Measurements from ENCODE around the gene ERN1.

The ERN1 gene

GRCh38 chr17:64083093-64083492, 46.9 kb downstream of the ERN1 start:
- DNase-seq, result no peak

- DNase-seq, result peak; percentile 75
Observed at GRCh38 chr17:64081802-64082799, 47.8 kb downstream of the ERN1 start.

- DNase-seq, result no peak
Observed at GRCh38 chr17:64080174-64080618, 49.7 kb downstream of the ERN1 start.

GRCh38 chr17:64077379-64077778, 52.6 kb downstream of the ERN1 start:
- no peak for DNase-seq

GRCh38 chr17:64075913-64076312, 54.0 kb downstream of the ERN1 start:
- DNase-seq, result no peak

- no peak for DNase-seq
Observed at GRCh38 chr17:64074704-64075426, 55.1 kb downstream of the ERN1 start.

- no peak for DNase-seq
Observed at GRCh38 chr17:64073771-64074703, 55.9 kb downstream of the ERN1 start.

GRCh38 chr17:64071111-64071510, 58.8 kb downstream of the ERN1 start:
- DNase-seq, result no peak

GRCh38 chr17:64070213-64070612, 59.7 kb downstream of the ERN1 start:
- no peak for DNase-seq

GRCh38 chr17:64069143-64069542, 60.8 kb downstream of the ERN1 start:
- no peak for DNase-seq

- no peak for DNase-seq
Observed at GRCh38 chr17:64067657-64068056, 62.3 kb downstream of the ERN1 start.

- DNase-seq, result no peak
Observed at GRCh38 chr17:64066716-64067115, 63.2 kb downstream of the ERN1 start.

- DNase-seq, result no peak
Observed at GRCh38 chr17:64065161-64065560, 64.8 kb downstream of the ERN1 start.

GRCh38 chr17:64064331-64064730, 65.6 kb downstream of the ERN1 start:
- DNase-seq, result no peak

GRCh38 chr17:64063766-64064224, 66.1 kb downstream of the ERN1 start:
- no peak for DNase-seq

GRCh38 chr17:64063088-64063487, 66.9 kb downstream of the ERN1 start:
- no peak for DNase-seq

GRCh38 chr17:64061178-64061898, 68.6 kb downstream of the ERN1 start:
- no peak for DNase-seq

GRCh38 chr17:64060331-64060730, 69.6 kb downstream of the ERN1 start:
- no peak for DNase-seq

GRCh38 chr17:64059756-64060155, 70.2 kb downstream of the ERN1 start:
- no peak for DNase-seq

GRCh38 chr17:64058621-64059020, 71.3 kb downstream of the ERN1 start:
- no peak for DNase-seq

GRCh38 chr17:64057701-64058263, 72.2 kb downstream of the ERN1 start:
- no peak for DNase-seq

Measured in fibroblast of skin of back (primary cell).